A673 (cell line): Measurements from ENCODE around the gene SRXN1.

Experiments used
- EZH2 ChIP-seq: fragments of 200-600 bp; sonication (generic); IDR thresholded peaks from 2 replicates; pipeline ENCODE4 v1.6.1; 2017; ENCODE audit warnings: borderline replicate concordance, low read depth, mild to moderate bottlenecking, mixed read lengths, antibody characterized with exemption, low read length; ENCODE audit not compliant: poor library complexity, severe bottlenecking
- TF ChIP-seq, protein P1 (sequence below): fragments of 300-800, 200-600 bp; sonication (generic); conservative IDR thresholded peaks from 2 replicates; pipeline ENCODE4 v1.5.1; 2017; ENCODE audit warnings: low read depth, mild to moderate bottlenecking, antibody characterized with exemption, low read length, moderate library complexity, mixed read lengths

DNA sequence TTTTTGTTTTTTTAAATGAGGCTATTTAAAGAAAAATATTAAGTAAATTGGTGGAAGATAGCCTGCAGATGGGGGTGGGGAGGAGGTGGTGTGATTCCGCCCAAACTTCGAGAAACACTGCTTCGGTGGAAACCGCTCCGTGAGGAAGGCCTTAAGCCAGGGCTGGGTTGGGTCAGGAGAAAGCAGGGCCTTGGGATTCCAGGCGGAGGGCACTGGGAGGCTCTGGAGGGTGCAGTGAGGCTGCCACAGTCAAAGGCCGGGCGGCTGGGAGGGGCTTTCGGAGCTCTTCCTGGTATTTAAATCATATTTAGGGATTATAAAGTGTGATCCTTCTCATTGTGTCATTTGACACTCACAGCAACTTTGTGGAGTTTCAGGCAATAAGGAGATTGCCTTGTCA lies 44.8 kb upstream of the SRXN1 start:
- TF ChIP-seq, protein P1, sequence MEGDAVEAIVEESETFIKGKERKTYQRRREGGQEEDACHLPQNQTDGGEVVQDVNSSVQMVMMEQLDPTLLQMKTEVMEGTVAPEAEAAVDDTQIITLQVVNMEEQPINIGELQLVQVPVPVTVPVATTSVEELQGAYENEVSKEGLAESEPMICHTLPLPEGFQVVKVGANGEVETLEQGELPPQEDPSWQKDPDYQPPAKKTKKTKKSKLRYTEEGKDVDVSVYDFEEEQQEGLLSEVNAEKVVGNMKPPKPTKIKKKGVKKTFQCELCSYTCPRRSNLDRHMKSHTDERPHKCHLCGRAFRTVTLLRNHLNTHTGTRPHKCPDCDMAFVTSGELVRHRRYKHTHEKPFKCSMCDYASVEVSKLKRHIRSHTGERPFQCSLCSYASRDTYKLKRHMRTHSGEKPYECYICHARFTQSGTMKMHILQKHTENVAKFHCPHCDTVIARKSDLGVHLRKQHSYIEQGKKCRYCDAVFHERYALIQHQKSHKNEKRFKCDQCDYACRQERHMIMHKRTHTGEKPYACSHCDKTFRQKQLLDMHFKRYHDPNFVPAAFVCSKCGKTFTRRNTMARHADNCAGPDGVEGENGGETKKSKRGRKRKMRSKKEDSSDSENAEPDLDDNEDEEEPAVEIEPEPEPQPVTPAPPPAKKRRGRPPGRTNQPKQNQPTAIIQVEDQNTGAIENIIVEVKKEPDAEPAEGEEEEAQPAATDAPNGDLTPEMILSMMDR: no peak
- TF ChIP-seq EZH2: no peak
